HG02885 (cell line): ENCODE measurements around the gene TMEM39B.
"Not testable (repeated sequence)": the region's sequence is repeated elsewhere in the genome, so short reads cannot be mapped to it uniquely, and the experiment has no call there.

ENCODE experiments used
- ATAC-seq: cut with Tn5 transposase; IDR thresholded peaks from one replicate; pipeline ENCODE4 v1.9.1; 2021; ENCODE audit warnings: mild to moderate bottlenecking; ENCODE audit not compliant: unreplicated experiment, poor library complexity

TMEM39B gene

DNA sequence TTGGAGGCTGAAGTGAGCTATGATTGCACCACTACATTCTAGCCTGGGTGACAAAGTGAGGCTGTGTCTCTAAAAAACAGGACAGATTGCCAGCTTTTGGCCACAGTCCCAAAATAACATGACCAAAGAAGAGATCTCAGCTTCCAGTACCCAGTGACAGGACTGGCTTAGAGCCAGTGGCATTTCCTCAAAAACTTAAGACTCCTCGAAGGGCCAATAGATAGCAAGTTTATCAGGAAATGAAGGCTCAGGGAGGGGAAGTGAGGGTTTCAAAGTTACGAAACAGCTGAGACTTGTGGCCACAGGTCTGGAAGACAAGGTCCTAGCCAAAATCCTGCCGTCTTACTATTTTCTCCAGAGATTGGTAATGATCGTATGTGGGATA, 6.3 kb upstream of the TMEM39B start:
- no peak for ATAC-seq

DNA sequence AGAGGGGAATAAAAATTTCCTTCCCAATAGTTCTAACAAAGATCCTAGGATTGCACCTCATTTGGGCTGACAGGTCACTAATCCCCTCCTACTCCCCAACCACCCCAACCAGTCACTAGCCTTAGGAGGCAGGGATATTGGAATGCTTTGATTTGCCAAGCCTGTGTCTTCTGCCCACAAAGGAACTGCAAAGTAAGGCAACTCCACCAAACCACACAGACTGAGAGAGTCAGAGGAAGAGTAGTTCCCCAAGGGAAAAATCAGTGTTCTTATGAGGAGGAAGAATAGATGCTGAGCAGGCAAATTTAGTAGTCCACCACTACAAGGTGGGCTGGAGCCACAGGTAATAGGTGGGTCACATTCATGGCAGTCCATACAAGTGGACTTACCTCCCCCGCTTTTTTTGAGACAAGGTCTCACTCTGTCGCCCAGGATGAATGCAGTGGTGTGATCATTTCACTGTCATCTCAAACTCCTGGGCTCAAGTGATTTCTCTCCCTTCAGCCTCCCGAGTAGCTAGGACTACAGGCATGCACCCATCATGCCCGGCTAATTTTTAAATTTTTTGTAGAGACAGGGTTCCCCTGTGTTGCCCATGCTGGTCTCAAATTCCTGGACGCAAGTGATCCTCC, 3.7 kb upstream of the TMEM39B start:
- ATAC-seq: no peak

DNA sequence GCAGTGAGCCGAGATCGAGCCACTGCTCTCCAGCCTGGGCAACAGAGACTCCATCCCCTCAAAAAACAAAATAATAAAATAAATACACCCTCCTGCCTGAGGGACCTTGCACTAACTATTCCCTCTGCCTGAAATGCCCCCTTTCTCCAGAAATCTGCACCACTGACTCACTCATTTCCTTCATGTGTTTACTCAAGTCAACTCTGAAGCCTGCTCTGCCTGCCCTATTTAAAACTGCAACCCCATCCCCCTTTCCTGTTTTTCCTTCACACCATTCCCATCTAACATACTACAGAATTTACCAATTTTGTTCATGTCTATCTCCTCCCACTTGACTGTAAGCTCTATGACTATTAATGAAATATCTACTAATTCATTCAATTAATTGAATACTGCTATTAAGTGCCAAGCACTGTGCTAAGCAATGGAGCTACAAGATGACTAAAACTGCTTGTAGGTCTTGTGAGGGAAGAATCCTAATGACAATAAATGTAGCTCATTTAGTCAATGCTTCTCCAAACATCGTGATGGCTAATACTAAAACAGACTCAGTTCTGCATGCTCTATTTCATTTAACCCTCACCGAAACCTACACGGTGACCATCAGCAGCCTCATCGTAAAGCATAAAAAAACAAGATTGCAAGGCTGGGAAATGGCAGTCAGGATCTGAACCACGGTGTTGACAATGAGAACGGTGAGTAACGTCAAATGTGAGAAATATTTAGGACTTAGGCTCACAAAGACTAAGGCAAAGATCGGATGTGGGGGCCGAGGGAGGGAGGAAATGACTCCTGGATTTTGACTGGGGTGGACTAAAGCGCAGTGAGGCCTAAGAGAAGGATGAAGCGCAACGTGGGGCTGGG, 749 bp upstream of the TMEM39B start:
- no peak for ATAC-seq

DNA sequence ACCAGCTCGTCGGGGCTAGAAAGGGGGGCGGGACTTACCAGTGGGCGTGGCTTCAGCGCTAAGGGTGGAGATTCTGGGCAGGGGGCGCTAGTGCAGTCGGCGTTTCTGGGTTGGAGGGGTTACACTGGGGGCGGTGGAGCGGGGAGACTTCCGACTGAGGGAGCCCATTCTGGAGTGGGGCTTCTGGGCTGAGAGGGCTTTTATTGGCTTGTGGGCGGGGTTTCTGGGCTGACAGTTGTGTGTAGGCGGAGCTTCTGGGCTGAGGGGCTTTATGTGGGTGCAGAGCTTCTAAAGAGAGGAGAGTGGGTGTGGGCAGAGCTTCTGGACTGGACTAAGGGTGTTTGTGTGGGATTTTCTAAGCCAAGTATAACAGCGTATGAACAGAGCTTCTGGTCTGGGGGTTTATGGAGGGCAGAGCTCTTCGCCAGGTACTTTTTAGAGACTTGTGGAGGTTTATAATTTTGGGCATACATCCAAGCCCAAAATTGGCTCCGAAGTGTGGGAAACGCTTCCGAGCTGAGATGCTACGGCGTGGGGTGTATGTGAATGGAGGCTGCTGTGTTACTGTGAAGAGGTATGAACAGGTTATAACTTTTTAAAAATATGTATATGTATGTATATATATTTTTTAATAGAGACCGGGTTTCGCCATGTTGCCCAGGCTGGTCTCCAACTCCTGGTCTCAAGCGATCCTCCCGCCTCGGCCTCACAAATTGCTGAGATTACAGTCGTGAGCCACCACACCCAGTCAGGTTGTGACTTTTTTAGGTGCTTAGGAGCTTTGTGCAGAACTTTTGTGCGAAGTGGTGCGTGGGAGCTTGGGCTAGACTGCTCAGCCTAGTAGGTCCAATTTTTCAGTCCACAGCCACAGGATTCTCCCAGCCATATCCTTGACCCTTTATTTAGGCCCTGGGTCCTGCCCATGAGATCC, 825 bp downstream of the TMEM39B start:
- ATAC-seq: no peak

DNA sequence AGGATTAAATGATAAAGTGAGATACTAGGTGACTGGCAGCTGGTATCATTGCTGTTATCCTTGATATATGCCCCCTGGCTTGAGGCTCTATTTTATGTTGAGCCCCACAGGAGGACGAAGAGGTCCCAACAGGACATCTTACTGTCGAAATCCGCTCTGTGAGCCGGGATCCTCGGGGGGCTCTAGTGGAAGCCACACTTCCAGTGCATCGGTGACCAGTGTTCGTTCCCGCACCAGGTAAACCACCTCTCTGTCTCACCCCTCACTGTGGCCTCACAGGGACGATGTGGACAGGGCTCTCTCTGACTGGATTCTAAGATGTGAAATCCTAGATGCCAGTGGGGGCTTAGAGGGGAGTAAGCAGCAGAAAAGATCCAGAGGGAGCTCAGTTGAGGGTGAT, 2.1 kb downstream of the TMEM39B start:
- no peak for ATAC-seq

DNA sequence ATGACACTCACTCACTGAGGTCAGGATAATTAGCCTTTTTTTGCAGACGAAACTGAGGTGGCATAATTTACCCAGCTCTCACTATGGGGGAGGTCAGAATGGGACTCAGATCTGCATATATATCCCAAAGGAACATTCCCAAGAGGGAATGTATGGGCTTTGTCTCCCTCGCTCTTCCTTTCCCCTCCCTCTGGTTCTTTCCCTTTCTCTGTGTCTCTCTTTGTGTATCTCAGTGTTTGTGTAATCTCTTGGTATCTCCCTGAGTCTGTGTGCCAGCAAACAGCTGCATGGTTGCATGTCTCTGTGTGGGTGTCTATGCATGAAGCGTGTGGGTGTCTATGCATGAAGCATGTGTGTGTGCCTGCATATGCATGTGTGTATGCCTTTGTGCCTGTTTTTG, 4.7 kb downstream of the TMEM39B start:
- no peak for ATAC-seq

DNA sequence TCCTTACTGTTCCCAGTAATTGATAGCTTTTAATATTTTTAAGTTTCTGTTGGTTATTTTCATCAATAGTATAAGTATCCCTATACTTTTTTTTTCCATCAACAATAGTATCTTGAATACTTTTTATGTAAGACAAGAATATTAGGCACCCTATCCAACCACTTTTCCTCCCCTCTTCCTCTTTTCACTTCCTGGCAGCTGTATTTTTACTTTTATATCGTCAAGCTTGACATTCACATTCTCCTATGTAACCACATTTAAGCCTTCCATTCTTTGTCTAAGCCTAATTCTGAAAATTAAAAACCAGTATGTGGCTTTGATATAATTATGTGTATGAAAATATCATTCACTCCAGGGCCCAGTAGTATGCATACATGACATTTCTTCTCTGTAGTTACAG, 9.3 kb downstream of the TMEM39B start:
- no peak for ATAC-seq

DNA sequence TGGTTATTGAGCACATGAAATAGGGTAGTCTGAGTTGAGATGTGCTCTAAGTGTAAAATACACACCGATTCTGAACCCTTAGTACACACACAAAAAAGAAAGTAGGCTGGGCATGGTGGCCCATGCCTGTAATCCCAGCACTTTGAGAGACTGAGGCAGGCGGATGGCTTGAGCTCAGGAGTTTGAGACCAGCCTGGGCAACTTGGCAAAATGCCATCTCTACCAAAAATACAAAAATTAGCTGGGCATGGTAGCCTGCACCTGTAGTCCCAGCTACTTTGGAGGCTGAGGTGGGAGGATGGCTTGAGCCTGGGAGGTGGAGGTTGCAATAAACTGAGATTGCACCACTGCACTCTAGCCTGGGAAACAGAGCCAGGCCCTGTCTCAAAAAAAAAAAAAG, 13.6 kb downstream of the TMEM39B start:
- ATAC-seq: not testable (repeated sequence)

DNA sequence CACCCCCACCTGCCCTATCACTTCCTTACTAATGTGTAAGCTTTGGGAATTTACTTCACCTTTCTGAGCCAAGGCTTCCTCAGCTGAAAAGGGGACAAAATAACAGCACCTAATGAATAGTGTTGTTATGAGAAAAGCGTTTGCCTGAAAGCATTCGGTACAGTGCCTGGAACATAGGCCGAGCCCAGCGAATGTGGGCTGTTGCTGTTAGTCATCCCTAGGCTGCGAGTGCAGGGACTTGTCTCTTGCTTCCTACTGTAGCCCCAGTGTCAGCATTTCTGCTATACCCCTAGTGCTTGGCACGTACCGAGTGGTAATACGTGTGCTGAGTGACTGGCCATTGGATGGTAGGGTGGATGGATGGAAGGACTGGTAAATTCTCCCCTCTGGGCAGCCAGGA, 18.4 kb downstream of the TMEM39B start:
- no peak for ATAC-seq

DNA sequence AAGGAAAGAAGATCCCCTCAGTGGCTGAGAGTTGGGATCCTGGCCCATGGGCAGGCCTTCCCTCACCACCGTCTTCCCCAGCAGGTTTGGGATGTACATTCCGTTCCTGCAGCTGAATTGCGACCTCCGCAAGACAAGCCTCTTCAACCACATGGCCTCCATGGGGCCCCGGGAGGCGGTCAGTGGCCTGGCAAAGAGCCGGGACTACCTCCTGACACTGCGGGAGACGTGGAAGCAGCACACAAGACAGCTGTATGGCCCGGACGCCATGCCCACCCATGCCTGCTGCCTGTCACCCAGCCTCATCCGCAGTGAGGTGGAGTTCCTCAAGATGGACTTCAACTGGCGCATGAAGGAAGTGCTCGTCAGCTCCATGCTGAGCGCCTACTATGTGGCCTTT, 18.9 kb downstream of the TMEM39B start:
- no peak for ATAC-seq

DNA sequence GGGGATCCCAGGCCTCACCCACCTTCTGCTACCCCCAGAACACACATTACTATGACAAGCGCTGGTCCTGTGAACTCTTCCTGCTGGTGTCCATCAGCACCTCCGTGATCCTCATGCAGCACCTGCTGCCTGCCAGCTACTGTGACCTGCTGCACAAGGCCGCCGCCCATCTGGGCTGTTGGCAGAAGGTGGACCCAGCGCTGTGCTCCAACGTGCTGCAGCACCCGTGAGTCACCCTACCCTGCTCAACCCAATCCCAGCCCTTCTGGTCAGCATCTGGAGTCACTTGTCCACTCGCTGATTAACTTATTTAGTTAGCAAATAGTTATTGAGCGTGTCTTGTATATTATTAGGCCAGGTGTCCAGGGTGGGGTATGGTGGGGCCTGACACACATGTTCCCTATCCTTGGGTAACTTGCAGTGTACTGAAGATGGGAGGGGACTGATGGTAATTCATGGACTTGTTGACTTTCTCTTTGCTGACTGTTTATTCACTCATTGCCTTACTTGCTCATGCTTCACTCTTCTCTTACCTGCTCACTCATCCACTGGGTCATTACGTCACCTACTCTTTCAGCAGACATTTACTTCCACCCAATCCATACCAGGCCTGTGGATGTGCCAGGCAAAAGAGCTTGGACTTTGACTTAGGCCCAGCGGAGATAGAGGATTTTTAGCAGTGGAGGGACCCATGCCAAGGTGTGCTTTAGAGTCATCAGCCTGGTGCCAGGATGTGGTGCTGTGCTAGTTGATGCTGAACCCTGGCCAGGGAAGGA, 22.2 kb downstream of the TMEM39B start:
- ATAC-seq: no peak

DNA sequence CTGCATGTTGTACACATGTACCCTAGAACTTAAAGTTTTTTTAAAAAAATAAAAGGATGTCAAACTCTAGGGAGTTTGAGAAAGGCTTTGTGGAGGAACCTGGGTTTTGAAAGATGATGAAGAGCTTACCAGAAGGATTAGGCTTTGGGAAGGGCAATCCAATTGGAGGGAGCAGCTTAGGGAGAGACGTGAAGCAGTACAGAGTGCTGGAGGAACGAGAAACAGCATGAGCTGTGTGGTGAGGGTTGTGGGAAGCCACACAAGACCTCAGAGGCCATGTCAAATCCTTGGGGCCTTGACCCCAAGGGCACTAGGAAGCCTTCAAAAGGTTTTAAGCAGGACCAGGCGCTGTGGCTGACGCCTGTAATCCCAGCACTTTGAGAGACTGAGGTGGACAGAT, 26.7 kb downstream of the TMEM39B start:
- ATAC-seq: no peak

DNA sequence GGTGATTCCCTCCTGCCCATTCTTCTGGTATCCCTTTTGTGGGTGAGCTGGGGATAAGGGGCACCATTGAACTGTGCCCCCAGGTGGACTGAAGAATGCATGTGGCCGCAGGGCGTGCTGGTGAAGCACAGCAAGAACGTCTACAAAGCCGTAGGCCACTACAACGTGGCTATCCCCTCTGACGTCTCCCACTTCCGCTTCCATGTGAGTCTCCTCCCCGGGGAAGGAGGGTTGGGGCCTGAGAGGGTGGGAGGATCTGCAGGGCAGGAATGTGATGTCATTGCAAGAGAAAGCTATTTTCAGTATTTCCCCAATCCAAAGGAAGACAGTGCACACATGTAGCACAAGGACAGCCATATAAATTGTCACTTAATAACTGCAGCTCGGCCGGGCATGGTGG, 27.6 kb downstream of the TMEM39B start:
- no peak for ATAC-seq

DNA sequence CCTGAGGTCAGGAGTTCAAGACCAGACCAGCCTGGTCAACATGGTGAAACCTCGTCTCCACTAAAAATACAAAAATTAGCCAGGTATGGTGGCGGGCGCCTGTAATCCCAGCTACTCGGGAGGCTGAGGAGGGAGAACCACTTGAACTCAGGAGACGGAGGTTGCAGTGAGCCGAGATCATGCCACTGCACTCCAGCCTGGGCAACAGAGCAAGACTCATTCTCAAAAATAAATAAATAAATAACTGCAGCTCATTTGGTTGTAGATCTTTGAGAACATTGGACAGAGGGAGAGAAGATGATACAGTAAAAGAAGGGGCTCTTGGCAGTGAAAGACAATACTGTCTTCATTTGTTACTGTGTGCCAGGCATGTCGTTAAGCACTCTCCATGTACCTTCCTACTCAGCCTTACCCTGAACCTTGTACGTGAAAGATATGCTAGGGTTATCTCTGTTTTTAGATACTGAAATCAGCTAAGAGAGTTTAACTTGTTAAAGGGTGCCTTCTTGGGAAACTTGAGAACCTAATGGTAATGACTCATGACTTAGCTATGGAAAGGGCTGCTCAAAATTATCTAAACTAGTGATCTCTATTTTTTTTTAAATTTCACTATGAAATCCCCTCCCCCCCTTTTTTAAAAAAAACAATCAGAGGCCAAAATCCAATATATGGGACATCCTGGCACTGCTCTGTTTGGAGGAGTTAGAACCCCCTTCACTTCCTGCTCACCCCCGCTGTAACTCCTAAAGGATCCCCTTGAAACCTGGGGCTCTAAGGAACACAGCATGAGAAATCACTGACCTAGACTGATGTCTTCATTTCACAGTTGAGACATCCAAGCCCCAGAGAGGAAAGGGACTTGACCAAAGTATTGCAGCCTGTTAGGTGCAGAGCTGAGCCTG, 28.3 kb downstream of the TMEM39B start:
- no peak for ATAC-seq

DNA sequence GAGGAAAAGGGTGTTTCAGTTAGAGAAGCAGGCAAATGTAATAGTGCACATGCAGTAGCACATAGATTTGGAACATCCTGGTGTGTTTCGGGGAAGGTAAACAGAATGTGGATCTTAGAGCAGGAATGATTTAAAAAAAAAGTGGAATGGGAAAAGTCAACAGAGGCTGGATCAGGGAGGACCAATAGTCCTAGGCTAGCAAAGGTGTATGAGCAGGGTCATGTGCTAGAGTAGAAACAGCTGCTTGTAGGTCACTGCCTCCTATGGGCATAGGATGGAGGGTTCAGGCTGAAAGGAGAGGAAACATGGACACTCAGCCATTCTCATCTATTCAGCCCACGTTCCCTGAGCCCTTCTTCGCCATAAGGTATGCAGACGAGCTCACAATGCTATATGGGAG, 31.4 kb downstream of the TMEM39B start:
- ATAC-seq: no peak

DNA sequence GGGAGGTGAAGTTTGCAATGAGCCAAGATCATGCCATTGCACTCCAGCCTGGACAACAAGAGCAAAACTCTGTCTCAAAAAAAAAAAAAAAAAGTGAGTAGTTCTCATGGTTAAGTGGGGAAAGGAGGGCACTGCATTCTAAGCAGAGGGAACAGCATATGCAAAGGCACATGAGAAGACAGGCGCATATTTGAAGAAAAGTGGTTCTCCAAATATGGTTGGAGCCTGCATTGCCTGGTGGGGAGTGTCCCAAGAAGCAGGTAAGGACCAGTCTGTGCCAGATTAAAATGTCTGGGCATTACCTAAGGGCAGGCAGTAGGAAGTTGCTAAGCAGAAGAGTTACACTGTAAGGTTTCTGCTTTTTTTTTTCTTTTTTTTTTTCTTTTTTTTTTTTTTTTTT, 32.6 kb downstream of the TMEM39B start:
- ATAC-seq: no peak

DNA sequence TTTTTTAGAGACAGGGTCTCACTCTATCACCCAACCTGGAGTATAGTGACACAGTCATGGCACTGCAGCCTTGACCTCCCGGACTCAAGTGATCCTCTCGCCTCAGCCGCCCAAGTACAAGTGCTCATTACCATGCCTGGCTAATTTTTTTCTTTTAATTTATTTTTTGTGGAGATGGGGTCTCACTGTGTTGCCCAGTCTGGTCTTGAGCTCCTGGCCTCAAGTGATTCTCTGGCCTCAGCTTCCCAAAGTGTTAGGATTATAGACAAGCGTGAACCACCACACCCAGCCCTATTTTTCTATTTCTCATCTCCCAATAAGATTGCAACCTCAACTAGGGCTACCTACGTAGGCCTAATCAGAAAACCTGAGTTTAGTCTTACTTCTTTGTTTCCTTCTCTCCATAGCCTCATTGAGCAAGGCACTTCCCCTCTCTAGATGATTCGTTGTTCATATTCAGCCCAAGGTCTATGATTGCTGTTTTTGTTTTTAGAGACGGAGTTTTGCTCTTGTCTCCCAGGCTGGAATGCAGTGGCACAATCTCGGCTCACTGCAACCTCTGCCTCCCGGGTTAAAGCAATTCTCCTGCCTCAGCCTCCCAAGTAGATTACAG, 34.0 kb downstream of the TMEM39B start:
- no peak for ATAC-seq

DNA sequence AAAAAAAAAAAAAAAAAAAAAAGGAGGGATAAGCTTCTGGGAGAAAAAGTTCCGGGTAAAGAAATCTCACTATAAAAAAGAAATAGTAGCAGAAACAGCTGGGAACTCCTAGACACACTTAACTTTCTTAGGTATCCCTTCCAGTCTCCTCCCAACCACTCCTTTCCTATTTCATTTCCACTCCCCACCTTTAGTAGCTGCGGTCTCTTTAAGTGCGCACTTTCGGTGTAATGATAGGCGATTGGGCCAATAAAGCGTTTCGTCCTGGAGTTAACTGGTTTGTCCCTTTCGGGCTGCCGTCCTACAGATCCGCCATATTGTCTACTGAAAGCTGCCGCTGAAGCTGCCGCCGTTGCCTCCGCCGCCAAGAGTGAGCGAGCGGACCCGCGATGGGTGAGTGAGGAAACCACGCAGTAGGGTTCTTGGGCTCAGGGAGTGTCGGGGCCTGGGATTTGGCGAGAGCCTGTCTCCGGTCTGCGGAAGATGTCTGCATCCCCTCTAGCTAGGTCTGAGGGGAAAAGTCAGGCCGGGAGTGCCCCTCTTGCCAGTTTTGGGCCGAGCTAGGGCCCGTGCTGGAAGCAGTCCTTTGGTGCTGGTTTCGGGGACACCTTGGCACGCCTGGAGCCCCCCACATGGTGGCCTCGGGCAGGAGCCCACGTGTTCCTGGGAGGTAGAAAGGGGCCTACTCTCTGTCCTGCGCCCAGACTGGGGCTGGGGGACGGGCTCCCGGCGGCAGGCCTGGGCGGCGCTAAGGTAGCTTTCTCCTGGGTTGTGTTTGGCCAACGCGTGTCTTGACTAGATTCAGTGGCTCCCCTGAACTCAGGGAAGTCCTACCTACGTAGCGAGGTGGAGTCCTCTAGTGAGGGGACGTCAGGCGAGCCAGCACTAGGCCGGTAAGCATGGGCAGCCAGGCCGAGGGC, 35.3 kb downstream of the TMEM39B start, which contains the start of gene KPNA6:
Gene KPNA6 (plus strand): TSS at position 315 of the 920 bp plus-strand sequence. CDS start 75 bp downstream, at position 390.
- peak; percentile 73 for ATAC-seq
